ENCODE measurements around the gene AIP. TPM values are rescaled to one million over a fixed set of nuclear protein-coding genes. Genes with fewer than 3 reads are reported as not detected.

Gene AIP
- total and polyA plus RNA-seq, 2 donors (not counting 3 experiments of a cell fraction or from before 2014, with no cell fraction given): 46.3 to 114 TPM

DNA sequence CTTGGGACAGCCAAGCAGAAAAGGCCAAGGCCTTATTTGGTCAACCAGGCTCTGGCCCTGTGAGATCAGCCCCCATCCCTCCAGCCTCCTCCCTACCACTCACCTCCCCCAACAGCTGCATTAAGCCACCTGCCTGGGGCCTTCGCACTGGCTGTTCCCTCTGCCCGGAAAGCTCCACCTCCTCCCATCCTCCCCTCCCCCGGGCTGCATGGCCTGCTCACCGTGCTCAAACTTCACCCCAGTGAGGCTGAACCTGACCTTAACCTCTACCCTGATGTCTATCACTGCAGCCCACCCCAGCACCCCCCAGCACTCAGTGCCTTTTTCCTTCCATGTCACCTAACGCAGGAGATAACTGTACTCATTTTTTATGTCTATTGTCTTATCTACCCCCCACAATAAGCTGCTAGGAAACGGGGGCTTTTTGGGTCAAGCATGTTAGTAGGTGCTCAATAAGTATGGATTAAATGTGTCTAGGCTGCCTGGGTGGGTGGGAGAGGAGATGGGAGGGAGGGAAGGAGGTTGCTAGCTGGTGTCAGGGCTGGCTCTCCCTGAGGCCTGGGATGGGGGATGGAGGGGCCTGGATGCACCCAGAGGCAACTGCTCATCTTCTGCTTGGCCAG lies 46.3 kb upstream of the AIP start:
- ChIA-PET POLR2A (interaction anchor here (0.6 kb wide), 1 partner anchor 24 kb away, joined by 6 read pairs; no protein-coding TSS in a partner anchor), CTCF (interaction anchor here (1.6 kb wide), 1 partner anchor 35 kb away, joined by 9 read pairs; the partner anchor contains the start of gene PPP1CA)
- dilution Hi-C loops (cut with MboI; ENCODE audit: extremely low pct_ligation_motif_present, low sequenced_read_pairs) (no loop called here), intact Hi-C loops (cut with micrococcal nuclease) (loop anchor here (1.0 kb wide), 1 partner anchor 34 kb away; no protein-coding TSS in a partner anchor)
- Histone ChIP-seq H3K9ac (replicated peaks; ENCODE audit: extremely low read depth, insufficient read depth, low read length) (no peak overlapping the region), H3K4me1 (ENCODE audit: control insufficient read depth, extremely low read depth, insufficient read depth, low read length) (no peaks in the 10 kb centered on the region), H3K27me3 (ENCODE audit: control insufficient read depth in 2 of 2, insufficient read depth in 2 of 2, low read length in 2 of 2) (no peaks in the 10 kb centered on the region), H3K4me2 (ENCODE audit: insufficient read depth, low read length) (no peak overlapping the region), H4K20me1 (replicated peaks; ENCODE audit: control insufficient read depth, extremely low read depth, insufficient read depth, low read length) (no peaks in the 10 kb centered on the region), H3K9me3 (replicated peaks; ENCODE audit: control insufficient read depth, insufficient read depth, low read length) (no peaks in the 10 kb centered on the region), H3K4me3 (replicated peaks in 1 of 3; ENCODE audit: insufficient read depth in 1 of 3, low read depth in 1 of 3, low read length in 3 of 3) (no peak overlapping the region), H3K79me2 (ENCODE audit: control insufficient read depth, insufficient read depth, low read length) (no peaks in the 10 kb centered on the region), H2AFZ (ENCODE audit: low read depth, low read length) (no peak overlapping the region), H3K9me1 (replicated peaks; ENCODE audit: control insufficient read depth, extremely low read depth, insufficient read depth, low read length) (no peaks in the 10 kb centered on the region), H3K36me3 (ENCODE audit: control insufficient read depth in 2 of 2, extremely low read depth in 1 of 2, insufficient read depth in 2 of 2, low read length in 2 of 2) (peaks cover 0 to 46% of the 10 kb centered on the region in 2 experiments), H3K27ac (ENCODE audit: insufficient read depth, low read depth, low read length) (no peak overlapping the region)
- TF ChIP-seq FOS (IDR thresholded peaks at IDR 0.05; ENCODE audit: borderline replicate concordance, insufficient read depth, low read length) (no peak), GATA2 (IDR thresholded peaks at IDR 0.05; ENCODE audit: insufficient read depth, insufficient read length, low read depth, low read length) (no peak), POLR2AphosphoS5 (IDR thresholded peaks at IDR 0.05; ENCODE audit: insufficient read depth, low read depth, low read length) (no peak), MYC (IDR thresholded peaks at IDR 0.05; ENCODE audit: low read depth, low read length) (no peak)
- TF ChIP-seq, protein P1, sequence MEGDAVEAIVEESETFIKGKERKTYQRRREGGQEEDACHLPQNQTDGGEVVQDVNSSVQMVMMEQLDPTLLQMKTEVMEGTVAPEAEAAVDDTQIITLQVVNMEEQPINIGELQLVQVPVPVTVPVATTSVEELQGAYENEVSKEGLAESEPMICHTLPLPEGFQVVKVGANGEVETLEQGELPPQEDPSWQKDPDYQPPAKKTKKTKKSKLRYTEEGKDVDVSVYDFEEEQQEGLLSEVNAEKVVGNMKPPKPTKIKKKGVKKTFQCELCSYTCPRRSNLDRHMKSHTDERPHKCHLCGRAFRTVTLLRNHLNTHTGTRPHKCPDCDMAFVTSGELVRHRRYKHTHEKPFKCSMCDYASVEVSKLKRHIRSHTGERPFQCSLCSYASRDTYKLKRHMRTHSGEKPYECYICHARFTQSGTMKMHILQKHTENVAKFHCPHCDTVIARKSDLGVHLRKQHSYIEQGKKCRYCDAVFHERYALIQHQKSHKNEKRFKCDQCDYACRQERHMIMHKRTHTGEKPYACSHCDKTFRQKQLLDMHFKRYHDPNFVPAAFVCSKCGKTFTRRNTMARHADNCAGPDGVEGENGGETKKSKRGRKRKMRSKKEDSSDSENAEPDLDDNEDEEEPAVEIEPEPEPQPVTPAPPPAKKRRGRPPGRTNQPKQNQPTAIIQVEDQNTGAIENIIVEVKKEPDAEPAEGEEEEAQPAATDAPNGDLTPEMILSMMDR (IDR thresholded peaks at IDR 0.05; ENCODE audit: extremely low read depth in 1 of 2, insufficient read depth in 1 of 2, low read depth in 1 of 2, low read length in 2 of 2): no peak
- FAIRE-seq: no peak
- BruUV-seq (replicated peaks): no TSS peak
- no peak for DNase-seq (ENCODE audit: low read depth, low spot score)

Data from endothelial cell of umbilical vein (primary cell).